Prostate gland (tissue), 2 donors: ENCODE measurements around the gene ADGRF4. TPM values are rescaled to one million over a fixed set of nuclear protein-coding genes. Genes with fewer than 3 reads are reported as not detected.
"Not testable (repeated sequence)": the region's sequence is repeated elsewhere in the genome, so short reads cannot be mapped to it uniquely, and the experiment has no call there.

Experiments used
- DNase-seq: peaks from one replicate; pipeline ENCODE4 v3.0.0-alpha.2; 2019; ENCODE audit warnings: low spot score
- H3K27ac ChIP-seq, 2 donors: fragments of 200-600 bp; sonication (generic); 2 replicates each; pipeline ENCODE4 v1.5.1; 2017 to 2019
- H3K27me3 ChIP-seq: fragments of 200-600 bp; sonication (generic); replicated peaks from 2 replicates; pipeline ENCODE4 v1.5.1; 2019; ENCODE audit not compliant: insufficient read depth
- H3K36me3 ChIP-seq, 2 donors: fragments of 200-600 bp; sonication (generic); 1 replicate in 1 of 2; 2 replicates in 1 of 2; pipeline versions ENCODE4 v1.5.1 to v1.8.1; 2017 to 2019
- H3K4me1 ChIP-seq: fragments of 200-600 bp; sonication (generic); replicated peaks from 2 replicates; pipeline ENCODE4 v1.5.1; 2019
- H3K4me3 ChIP-seq, 2 donors: fragments of 200-600 bp; sonication (generic); 2 replicates each; pipeline ENCODE4 v1.5.1; 2017 to 2019
- H3K9me3 ChIP-seq: fragments of 200-600 bp; sonication (generic); 2 replicates; pipeline ENCODE4 v1.5.1; 2017
- POLR2A ChIP-seq: fragments of 450-650 bp; IDR thresholded peaks from one replicate; pipeline ENCODE4 v1.6.1; 2016; ENCODE audit warnings: antibody characterized with exemption, mild to moderate bottlenecking
- POLR2AphosphoS5 ChIP-seq: sonication (generic); formaldehyde crosslinking; IDR thresholded peaks from one replicate; pipeline ENCODE4 v1.6.1; 2017; ENCODE audit warnings: antibody characterized with exemption
- WGBS: methylation state at CpG from one replicate; pipeline ENCODE4 v1.1.5; 2018; 5-methylcytosine and 5-hydroxymethylcytosine counted together
- intact Hi-C: fragments of 100-400 bp; cut with DNase I; formaldehyde crosslinking; loops from one replicate; pipeline ENCODE4 v1.14.2; 2022
- total RNA-seq, 2 donors: library from RNA; depleted of rRNA; stranded (reverse); fragments of >200 nt; gene quantifications; one replicate each; pipeline ENCODE4 v1.1.0, GENCODE V29; 2016
- TF ChIP-seq, protein P1 (sequence below), 4 experiments: fragments of 200-600 bp in 2 of 4; fragments of 450-650 bp in 2 of 4; sonication (generic) in 2 of 4; IDR thresholded peaks; 1 replicate in 3 of 4; 2 replicates in 1 of 4; pipeline ENCODE4 v1.5.1; 2016 to 2019; ENCODE audit warnings: antibody characterized with exemption in 4 of 4, mild to moderate bottlenecking in 2 of 4, moderate library complexity in 2 of 4

ADGRF4 gene
- total RNA-seq, 2 donors from 2014 or later, result 0.23 TPM; not detected in 1

DNA sequence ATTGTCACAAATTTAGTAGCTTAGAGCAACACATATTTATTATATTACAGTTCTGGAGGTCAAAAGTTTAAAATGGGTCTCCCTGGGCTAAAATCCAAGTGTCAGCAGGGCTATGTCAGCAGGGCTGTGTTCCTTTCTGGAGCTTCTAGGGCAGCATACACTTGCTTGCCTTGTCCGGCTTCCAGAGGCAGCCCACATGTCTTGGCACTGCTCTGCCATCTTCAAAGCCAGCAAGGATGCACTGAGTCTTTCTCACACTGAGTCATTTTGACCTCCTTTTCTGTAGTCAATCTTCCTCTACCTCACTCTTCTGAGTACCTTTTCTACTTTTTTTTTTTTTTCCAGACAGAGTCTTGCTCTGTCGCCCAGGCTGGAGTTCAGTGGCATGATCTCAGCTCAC lies 39.0 kb downstream of the ADGRF4 start:
- WGBS, result 74% methylated on average over 2 of the region's 2 CpGs
- DNase-seq, result no peak
- intact Hi-C loops, result no loop called here

DNA sequence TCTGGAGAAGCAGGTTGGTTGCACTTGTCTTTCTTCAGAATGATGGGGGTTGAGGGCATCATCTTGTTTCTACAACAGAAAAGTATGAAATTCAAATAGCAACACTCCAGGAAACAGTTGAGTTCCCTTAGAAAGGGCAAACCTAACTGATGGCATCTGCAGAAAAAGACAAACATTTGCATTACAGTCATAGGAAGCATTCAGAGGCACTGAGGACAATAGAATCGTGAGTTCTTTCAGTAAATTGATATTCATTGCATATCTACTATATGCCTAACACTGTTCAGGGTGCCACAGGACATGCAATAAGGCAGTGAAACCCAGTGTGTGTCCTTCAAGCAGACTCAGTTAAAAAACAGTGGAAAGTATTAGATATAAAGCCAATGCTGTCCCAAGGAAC lies 42.3 kb downstream of the ADGRF4 start:
- no peak overlapping the region for H3K27ac ChIP-seq
- no peaks in the 10 kb centered on the region for H3K27me3 ChIP-seq
- no peak overlapping the region for H3K4me3 ChIP-seq
- no peaks in the 10 kb centered on the region for H3K9me3 ChIP-seq
- no peaks in the 10 kb centered on the region for H3K36me3 ChIP-seq
- no peaks in the 10 kb centered on the region for H3K4me1 ChIP-seq
- WGBS, result 50% methylated on average over 1 of the region's 1 CpG
- no peak for DNase-seq
- TF ChIP-seq POLR2A (no peak), POLR2AphosphoS5 (no peak)
- TF ChIP-seq, protein P1, sequence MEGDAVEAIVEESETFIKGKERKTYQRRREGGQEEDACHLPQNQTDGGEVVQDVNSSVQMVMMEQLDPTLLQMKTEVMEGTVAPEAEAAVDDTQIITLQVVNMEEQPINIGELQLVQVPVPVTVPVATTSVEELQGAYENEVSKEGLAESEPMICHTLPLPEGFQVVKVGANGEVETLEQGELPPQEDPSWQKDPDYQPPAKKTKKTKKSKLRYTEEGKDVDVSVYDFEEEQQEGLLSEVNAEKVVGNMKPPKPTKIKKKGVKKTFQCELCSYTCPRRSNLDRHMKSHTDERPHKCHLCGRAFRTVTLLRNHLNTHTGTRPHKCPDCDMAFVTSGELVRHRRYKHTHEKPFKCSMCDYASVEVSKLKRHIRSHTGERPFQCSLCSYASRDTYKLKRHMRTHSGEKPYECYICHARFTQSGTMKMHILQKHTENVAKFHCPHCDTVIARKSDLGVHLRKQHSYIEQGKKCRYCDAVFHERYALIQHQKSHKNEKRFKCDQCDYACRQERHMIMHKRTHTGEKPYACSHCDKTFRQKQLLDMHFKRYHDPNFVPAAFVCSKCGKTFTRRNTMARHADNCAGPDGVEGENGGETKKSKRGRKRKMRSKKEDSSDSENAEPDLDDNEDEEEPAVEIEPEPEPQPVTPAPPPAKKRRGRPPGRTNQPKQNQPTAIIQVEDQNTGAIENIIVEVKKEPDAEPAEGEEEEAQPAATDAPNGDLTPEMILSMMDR (IDR thresholded peaks at IDR 0.05), result no peak
- intact Hi-C loops, result no loop called here

More for the DNA sequence above, 39.0 kb downstream of the ADGRF4 start:
- Histone ChIP-seq H3K36me3 (no peaks in the 10 kb centered on the region), H3K4me3 (no peak overlapping the region), H3K9me3 (no peaks in the 10 kb centered on the region), H3K27ac (no peak overlapping the region), H3K4me1 (no peaks in the 10 kb centered on the region), H3K27me3 (no peaks in the 10 kb centered on the region)
- TF ChIP-seq, protein P1 (IDR thresholded peaks at IDR 0.05), result no peak
- TF ChIP-seq POLR2A, result no peak
- no peak for TF ChIP-seq POLR2AphosphoS5

DNA sequence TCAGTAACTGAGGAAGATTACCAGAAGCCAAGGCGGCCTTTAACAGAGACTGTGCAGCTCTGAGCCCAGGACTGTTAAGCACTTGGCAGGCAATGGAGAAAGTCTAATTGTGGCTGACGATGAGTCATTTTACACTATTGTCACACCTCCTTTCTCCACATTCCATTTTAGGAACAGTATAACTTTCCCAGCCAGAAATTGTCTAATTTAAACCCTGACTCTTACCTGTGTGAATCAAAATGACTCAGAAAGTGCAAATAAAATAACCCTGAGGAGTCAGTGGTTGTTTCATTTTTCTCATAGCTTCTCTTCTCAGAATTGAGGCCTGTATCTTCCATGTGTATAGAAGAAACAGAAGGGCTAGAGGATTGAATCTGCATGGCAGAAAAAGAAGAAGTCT lies 43.4 kb downstream of the ADGRF4 start:
- Histone ChIP-seq H3K4me1 (no peaks in the 10 kb centered on the region), H3K9me3 (no peaks in the 10 kb centered on the region), H3K4me3 (no peak overlapping the region), H3K36me3 (no peaks in the 10 kb centered on the region), H3K27me3 (no peaks in the 10 kb centered on the region), H3K27ac (no peak overlapping the region)
- WGBS, result 57% methylated on average over 2 of the region's 2 CpGs
- intact Hi-C loops, result no loop called here
- TF ChIP-seq, protein P1 (IDR thresholded peaks at IDR 0.05), result no peak
- TF ChIP-seq POLR2AphosphoS5 (no peak), POLR2A (no peak)
- DNase-seq, result no peak

DNA sequence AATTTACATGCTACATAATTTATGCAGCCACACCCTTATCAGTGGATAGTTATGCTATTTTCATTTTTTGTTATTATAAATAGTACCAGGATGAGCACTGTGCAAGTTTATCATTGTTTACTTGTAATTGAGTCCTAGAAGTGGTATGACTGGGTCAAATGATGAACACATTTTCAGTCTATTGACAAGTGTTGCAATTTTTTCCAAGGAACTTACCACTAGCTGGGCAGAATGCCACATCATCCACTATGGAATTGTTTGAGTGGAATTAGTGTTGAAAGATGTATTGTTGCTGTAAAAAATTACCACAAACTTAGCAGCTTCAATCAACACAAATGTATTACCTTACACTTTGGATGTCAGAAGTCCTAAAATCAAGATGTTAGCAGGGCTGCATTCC lies 45.4 kb downstream of the ADGRF4 start:
- no peaks in the 10 kb centered on the region for H3K9me3 ChIP-seq
- no peak for DNase-seq
- H3K27ac ChIP-seq, result no peak overlapping the region
- no peaks in the 10 kb centered on the region for H3K4me1 ChIP-seq
- H3K36me3 ChIP-seq, result no peaks in the 10 kb centered on the region
- TF ChIP-seq, protein P1 (IDR thresholded peaks at IDR 0.05), result no peak
- TF ChIP-seq POLR2A (no peak), POLR2AphosphoS5 (no peak)
- H3K4me3 ChIP-seq, result no peak overlapping the region
- no peaks in the 10 kb centered on the region for H3K27me3 ChIP-seq
- intact Hi-C loops, result no loop called here

DNA sequence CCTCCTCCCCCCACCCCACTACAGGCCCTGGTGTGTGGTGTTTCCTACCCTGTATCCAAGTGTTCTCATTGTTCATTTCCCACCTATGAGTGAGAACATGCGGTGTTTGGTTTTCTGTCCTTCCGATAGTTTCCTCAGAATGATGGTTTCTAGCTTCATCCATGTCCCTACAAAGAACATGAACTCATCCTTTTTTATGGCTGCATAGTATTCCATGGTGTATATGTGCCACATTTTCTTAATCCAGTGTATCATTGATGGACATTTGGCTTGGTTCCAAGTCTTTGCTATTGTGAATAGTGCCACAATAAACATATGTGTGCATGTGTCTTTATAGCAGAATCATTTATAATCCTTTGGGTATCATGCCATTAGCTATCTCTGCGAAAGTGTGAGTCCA lies 46.9 kb downstream of the ADGRF4 start:
- H3K9me3 ChIP-seq, H3K27me3 ChIP-seq, intact Hi-C loops, H3K4me3 ChIP-seq, H3K36me3 ChIP-seq, H3K27ac ChIP-seq, DNase-seq, H3K4me1 ChIP-seq: not testable (repeated sequence)
- WGBS, result 96% methylated on average over 3 of the region's 3 CpGs

DNA sequence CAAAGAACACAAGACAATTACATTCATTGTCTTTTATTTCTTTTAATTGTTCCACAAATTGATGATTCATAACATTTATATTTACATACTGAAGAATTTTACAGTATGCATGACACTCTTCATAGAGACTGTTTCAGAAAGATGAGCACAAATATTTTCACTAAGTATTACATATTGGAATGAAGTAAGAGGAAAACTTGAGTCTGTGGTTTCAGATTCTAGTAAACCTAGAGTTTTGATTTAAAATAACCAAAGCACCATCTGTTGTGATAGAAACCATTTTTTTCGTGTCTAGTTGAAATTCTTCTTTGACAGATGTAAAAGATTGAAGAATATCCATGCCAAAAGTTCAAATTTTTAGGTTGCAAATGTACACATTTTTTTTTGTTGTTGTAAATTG lies 51.4 kb downstream of the ADGRF4 start:
- whole genome bisulfite sequencing, result 68% methylated on average over 1 of the region's 1 CpG

More for the DNA sequence above, 51.4 kb downstream of the ADGRF4 start:
- no peaks in the 10 kb centered on the region for H3K9me3 ChIP-seq
- intact Hi-C loops, result no loop called here
- DNase-seq, result no peak
- H3K36me3 ChIP-seq, result no peaks in the 10 kb centered on the region
- H3K27me3 ChIP-seq, result no peaks in the 10 kb centered on the region
- TF ChIP-seq POLR2A (no peak), POLR2AphosphoS5 (no peak)
- TF ChIP-seq, protein P1 (IDR thresholded peaks at IDR 0.05), result no peak
- no peak overlapping the region for H3K27ac ChIP-seq
- no peak overlapping the region for H3K4me3 ChIP-seq
- H3K4me1 ChIP-seq, result no peaks in the 10 kb centered on the region
